SK-N-SH (cell line): ENCODE results near the gene HS6ST1. TPM values are rescaled to one million over a fixed set of nuclear protein-coding genes. Genes with fewer than 3 reads are reported as not detected.

Source experiments
- CTCF ChIA-PET: fragments of 300-600, 350-600 bp; formaldehyde crosslinking; extraction: SDS; loops from one replicate; lab custom pipeline; 2021; lab: Yijun Ruan, JAX
- POLR2A ChIA-PET: fragments of 350-600 bp; sonication (Branson Sonifier 250); formaldehyde crosslinking; extraction: SDS; loops from one replicate; lab custom pipeline; 2020; ENCODE audit warnings: antibody characterized with exemption, inconsistent platforms; lab: Yijun Ruan, JAX
- DNase-seq: peaks from one replicate; pipeline ENCODE4 v3.0.0; 2012
- H2AFZ ChIP-seq: fragments of 200-600 bp; sonication (generic); 2 replicates; pipeline ENCODE4 v1.8.1; 2016; ENCODE audit warnings: antibody characterized with exemption, mild to moderate bottlenecking, low read depth
- H3F3A ChIP-seq: fragments of 200-600 bp; sonication (generic); replicated peaks from 2 replicates; pipeline ENCODE3; 2016; ENCODE audit warnings: antibody characterized with exemption, mild to moderate bottlenecking; ENCODE audit not compliant: insufficient read depth
- H3K27ac ChIP-seq, 2 experiments: fragments of 200-500 bp in 1 of 2; fragments of 200-600 bp in 1 of 2; sonication (Bioruptor generic) in 1 of 2; sonication (generic), shearing (Covaris generic) in 1 of 2; 2 replicates each; pipeline versions ENCODE4 v1.5.1 to v1.6.1; 2014 to 2016; ENCODE audit warnings: low read depth in 2 of 2, inconsistent platforms in 1 of 2, low read length in 1 of 2, mild to moderate bottlenecking in 1 of 2, mixed read lengths in 1 of 2
- H3K27me3 ChIP-seq: fragments of 200-600 bp; sonication (generic), shearing (Covaris generic); 2 replicates; pipeline ENCODE4 v1.6.1; 2016; ENCODE audit warnings: mixed run types; ENCODE audit not compliant: insufficient read depth
- H3K36me3 ChIP-seq, 2 experiments: fragments of 200-500 bp in 1 of 2; fragments of 200-600 bp in 1 of 2; sonication (Bioruptor generic) in 1 of 2; sonication (generic) in 1 of 2; replicated peaks in 1 of 2; 2 replicates each; pipeline versions ENCODE3 to v1.5.1; 2014 to 2016; ENCODE audit warnings: low read length in 1 of 2, mild to moderate bottlenecking in 1 of 2; ENCODE audit not compliant: insufficient read depth in 2 of 2, control insufficient read depth in 1 of 2
- H3K4me1 ChIP-seq, 2 experiments: fragments of 200-500 bp in 1 of 2; fragments of 200-600 bp in 1 of 2; sonication (Bioruptor generic) in 1 of 2; sonication (generic), shearing (Covaris generic) in 1 of 2; 2 replicates each; pipeline versions ENCODE4 v1.5.1 to v1.6.1; 2014 to 2016; ENCODE audit warnings: low read depth in 1 of 2, low read length in 1 of 2, mixed run types in 1 of 2; ENCODE audit not compliant: insufficient read depth in 2 of 2, control insufficient read depth in 1 of 2
- H3K4me2 ChIP-seq: fragments of 200-600 bp; sonication (generic), shearing (Covaris generic); 2 replicates; pipeline ENCODE4 v1.6.1; 2017; ENCODE audit warnings: mixed run types
- H3K4me3 ChIP-seq, 2 experiments: fragments of 200-500 bp in 1 of 2; fragments of 200-600 bp in 1 of 2; sonication (Bioruptor generic) in 1 of 2; sonication (generic), shearing (Covaris generic) in 1 of 2; 2 replicates each; pipeline versions ENCODE4 v1.5.1 to v1.8.1; 2014 to 2016; ENCODE audit warnings: low read depth in 2 of 2, inconsistent platforms in 1 of 2, low read length in 1 of 2, mild to moderate bottlenecking in 1 of 2, mixed read lengths in 1 of 2, moderate library complexity in 1 of 2
- H3K79me2 ChIP-seq: fragments of 200-600 bp; sonication (generic); 2 replicates; pipeline ENCODE4 v1.8.1; 2017; ENCODE audit warnings: mild to moderate bottlenecking; ENCODE audit not compliant: insufficient read depth
- H3K9ac ChIP-seq: fragments of 200-600 bp; sonication (generic); 2 replicates; pipeline ENCODE4 v1.6.1; 2017; ENCODE audit warnings: mixed run types
- H3K9me2 ChIP-seq: fragments of 200-600 bp; sonication (generic); 2 replicates; pipeline ENCODE4 v1.6.1; 2017; ENCODE audit warnings: mixed run types
- H3K9me3 ChIP-seq: fragments of 200-600 bp; sonication (generic); 2 replicates; pipeline ENCODE4 v1.6.1; 2017; ENCODE audit warnings: mixed run types, mild to moderate bottlenecking, moderate library complexity
- H4K20me1 ChIP-seq: fragments of 200-600 bp; sonication (generic); 2 replicates; pipeline ENCODE4 v1.6.1; 2017; ENCODE audit warnings: mild to moderate bottlenecking, mixed run types; ENCODE audit not compliant: insufficient read depth
- ELF1 ChIP-seq: IDR thresholded peaks from 2 replicates; pipeline ENCODE4 v1.4.0; 2012
- FOXJ3 ChIP-seq: sonication (generic); formaldehyde crosslinking; IDR thresholded peaks from 2 replicates; pipeline ENCODE4 v1.5.1; 2020; ENCODE audit warnings: mild to moderate bottlenecking, missing genetic modification reagents
- GABPA ChIP-seq: IDR thresholded peaks from 2 replicates; pipeline ENCODE4 v1.4.0; 2012; ENCODE audit warnings: low read depth, mild to moderate bottlenecking
- IRF3 ChIP-seq: fragments of 150-350 bp; IDR thresholded peaks from 2 replicates; pipeline ENCODE4 v1.6.1; 2016; ENCODE audit warnings: mild to moderate bottlenecking, low read depth, low read length
- MEF2A ChIP-seq: IDR thresholded peaks from 2 replicates; pipeline ENCODE4 v1.4.0; 2012; ENCODE audit warnings: low read depth, borderline replicate concordance
- NRF1 ChIP-seq: IDR thresholded peaks from 2 replicates; pipeline ENCODE4 v1.6.1; 2012; ENCODE audit warnings: low read depth, mild to moderate bottlenecking, low read length
- RCOR1 ChIP-seq: fragments of 150-350 bp; IDR thresholded peaks from 2 replicates; pipeline ENCODE4 v1.6.1; 2017; ENCODE audit warnings: antibody characterized with exemption, low read length
- RFX5 ChIP-seq: IDR thresholded peaks from 2 replicates; pipeline ENCODE4 v1.6.1; 2012; ENCODE audit warnings: mild to moderate bottlenecking, improper control_type of control experiment, low read length
- RXRA ChIP-seq: IDR thresholded peaks from 2 replicates; pipeline ENCODE4 v1.4.0; 2012; ENCODE audit warnings: low read depth, mild to moderate bottlenecking, borderline replicate concordance
- SIN3A ChIP-seq: IDR thresholded peaks from 2 replicates; pipeline ENCODE4 v1.6.1; 2012; ENCODE audit warnings: low read depth, mild to moderate bottlenecking, low read length, moderate library complexity, borderline replicate concordance
- TCF12 ChIP-seq: IDR thresholded peaks from 2 replicates; pipeline ENCODE4 v1.4.0; 2012
- TEAD4 ChIP-seq: IDR thresholded peaks from 2 replicates; pipeline ENCODE4 v1.4.0; 2012; ENCODE audit warnings: mild to moderate bottlenecking, borderline replicate concordance; ENCODE audit not compliant: insufficient read depth
- USF1 ChIP-seq: IDR thresholded peaks from 2 replicates; pipeline ENCODE4 v1.4.0; 2012; ENCODE audit warnings: low read depth, borderline replicate concordance
- USF2 ChIP-seq: fragments of 150-350 bp; IDR thresholded peaks from 2 replicates; pipeline ENCODE4 v1.6.1; 2017; ENCODE audit warnings: antibody characterized with exemption, low read length, low read depth, borderline replicate concordance
- YY1 ChIP-seq: IDR thresholded peaks from 2 replicates; pipeline ENCODE4 v1.4.0; 2012; ENCODE audit warnings: low read depth, mild to moderate bottlenecking
- ZBTB33 ChIP-seq: IDR thresholded peaks from 2 replicates; pipeline ENCODE4 v1.4.0; 2012; ENCODE audit warnings: low read depth, borderline replicate concordance
- WGBS: methylation state at CpG from one replicate; pipeline ENCODE4 v1.1.6; 2017; ENCODE audit warnings: low lambda C conversion rate; 5-methylcytosine and 5-hydroxymethylcytosine counted together
- polyA plus RNA-seq, 3 experiments: library from polyadenylated mRNA; depleted of rRNA; stranded (reverse); fragments of >200 nt; gene quantifications; 2 replicates each; pipeline ENCODE4 v1.2.3, GENCODE V29; 2012

Gene HS6ST1
- polyA plus RNA-seq, 1 of the 3 experiments (the other 2 are of a cell fraction), result 5.9 TPM

GRCh38 chr2:128227862-128228261 lies 90.8 kb downstream of the HS6ST1 start (continued):
- TF ChIP-seq TEAD4 (no peak), GABPA (no peak)

- 59% methylated on average over 6 of the region's 8 CpGs for WGBS
- H3K27ac ChIP-seq, result no peak overlapping the region
- H3K4me2 ChIP-seq, result no peak overlapping the region
- DNase-seq, result no peak
- H3K36me3 ChIP-seq, result no peaks in the 10 kb centered on the region
- no peaks in the 10 kb centered on the region for H4K20me1 ChIP-seq
- no peaks in the 10 kb centered on the region for H3F3A ChIP-seq
- no peaks in the 10 kb centered on the region for H3K4me1 ChIP-seq
- no peaks in the 10 kb centered on the region for H3K79me2 ChIP-seq
- no peak overlapping the region for H3K9ac ChIP-seq
- TF ChIP-seq TCF12, result no peak
- TF ChIP-seq RFX5, result no peak
- TF ChIP-seq YY1, result no peak
- no peak for TF ChIP-seq IRF3
- no peak for TF ChIP-seq ZBTB33
- no peak for TF ChIP-seq RXRA
- TF ChIP-seq USF1, result no peak
- no peak for TF ChIP-seq GABPA
- TF ChIP-seq ELF1, result no peak
- H3K9me3 ChIP-seq, result no peaks in the 10 kb centered on the region
- ChIA-PET POLR2A (no interaction called here), CTCF (interaction anchor here (1.0 to 5.4 kb wide), 3 partner anchors 9 to 13 kb away, joined by 3 to 20 read pairs (median 3); no protein-coding TSS in a partner anchor)
- no peaks in the 10 kb centered on the region for H3K9me2 ChIP-seq
- H3K4me3 ChIP-seq, result no peak overlapping the region
- no peak overlapping the region for H2AFZ ChIP-seq
- H3K27me3 ChIP-seq, result no peaks in the 10 kb centered on the region
Measured at GRCh38 chr2:128219891-128220290, 98.8 kb downstream of the HS6ST1 start.

GRCh38 chr2:128217671-128218070 lies 101.0 kb downstream of the HS6ST1 start:
- no peak overlapping the region for H2AFZ ChIP-seq
- H3K4me3 ChIP-seq, result no peak overlapping the region
- no peaks in the 10 kb centered on the region for H3K79me2 ChIP-seq
- no peaks in the 10 kb centered on the region for H3K4me1 ChIP-seq
- no peaks in the 10 kb centered on the region for H4K20me1 ChIP-seq
- no peak overlapping the region for H3K27ac ChIP-seq
- TF ChIP-seq USF2, result no peak
- no peak for TF ChIP-seq IRF3
- no peak for TF ChIP-seq SIN3A
- no peak for TF ChIP-seq NRF1
- TF ChIP-seq RCOR1, result no peak
- TF ChIP-seq MEF2A, result no peak
- TF ChIP-seq FOXJ3 (CRISPR knock-in tag), result no peak
- 69% methylated on average over 4 of the region's 4 CpGs for WGBS
- no peaks in the 10 kb centered on the region for H3K36me3 ChIP-seq
- H3K9ac ChIP-seq, result no peak overlapping the region
- H3F3A ChIP-seq, result no peaks in the 10 kb centered on the region
- no peak overlapping the region for H3K4me2 ChIP-seq
- H3K9me3 ChIP-seq, result no peaks in the 10 kb centered on the region
- no peaks in the 10 kb centered on the region for H3K9me2 ChIP-seq
- H3K27me3 ChIP-seq, result no peaks in the 10 kb centered on the region
- POLR2A ChIA-PET, result no interaction called here
- no peak for DNase-seq
- CTCF ChIA-PET, result interaction anchor here (1.0 to 5.4 kb wide), 3 partner anchors 16 to 154 kb away, joined by 3 to 20 read pairs (median 7); no protein-coding TSS in a partner anchor
